Ramos (cell line): ENCODE results near the gene C1orf174.

Source experiments
- in situ Hi-C: fragments of 300-500 bp; cut with MboI; formaldehyde crosslinking; loops from one replicate; pipeline ENCODE4 v1.14.3; 2022; ENCODE audit warnings: low sequenced_read_pairs; ENCODE audit not compliant: unreplicated experiment

Gene C1orf174

GRCh38 chr1:3880429-3881192, 19.5 kb downstream of the C1orf174 start:
- in situ Hi-C loops = no loop called here

- in situ Hi-C loops = no loop called here
These were observed 20.2 kb downstream of the C1orf174 start for GRCh38 chr1:3879787-3880428.

DNA sequence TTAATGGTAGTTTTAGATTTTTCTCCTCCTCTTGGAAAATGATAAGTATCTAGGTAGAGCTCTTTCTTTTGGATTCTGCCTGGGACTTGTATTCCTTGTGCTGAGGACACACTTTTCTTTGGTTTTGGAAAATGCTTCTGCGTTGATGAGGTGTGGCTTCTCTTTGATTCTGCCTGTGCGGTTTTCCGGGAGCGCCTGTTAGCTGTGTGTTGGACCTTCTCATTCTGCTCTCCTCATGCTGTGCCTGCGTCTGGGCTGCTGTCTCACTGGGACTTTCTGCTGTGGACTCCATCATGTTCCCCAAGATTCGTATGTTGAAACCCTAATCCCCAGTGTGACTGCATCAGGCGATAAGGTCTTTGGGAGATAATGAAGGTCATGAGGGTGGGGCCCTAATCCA, 21.0 kb downstream of the C1orf174 start:
- in situ Hi-C loops = no loop called here

GRCh38 chr1:3876716-3877115, 23.4 kb downstream of the C1orf174 start:
- in situ Hi-C loops = no loop called here

- in situ Hi-C loops = no loop called here
These were observed 25.3 kb downstream of the C1orf174 start for GRCh38 chr1:3874736-3875135.

DNA sequence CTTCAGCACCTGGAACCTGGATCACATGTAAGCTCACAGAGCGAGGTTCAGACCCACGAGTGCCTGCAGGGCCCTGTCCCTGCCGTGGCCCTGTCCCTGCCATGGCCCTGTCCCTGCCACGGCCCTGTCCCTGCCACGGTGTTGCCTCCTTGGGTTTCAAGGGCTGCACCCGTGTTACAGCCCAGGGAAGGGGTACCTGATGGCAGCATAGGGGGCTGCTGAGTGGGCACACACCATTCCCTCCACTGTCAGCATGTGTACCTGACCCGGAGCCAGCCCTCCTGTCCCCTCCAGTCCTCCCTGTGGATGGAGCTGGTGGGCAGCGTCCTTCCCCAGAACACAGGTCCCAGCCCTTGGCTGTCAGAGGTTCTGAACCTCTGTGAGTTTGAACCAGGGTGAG, 27.5 kb downstream of the C1orf174 start:
- in situ Hi-C loops = no loop called here

DNA sequence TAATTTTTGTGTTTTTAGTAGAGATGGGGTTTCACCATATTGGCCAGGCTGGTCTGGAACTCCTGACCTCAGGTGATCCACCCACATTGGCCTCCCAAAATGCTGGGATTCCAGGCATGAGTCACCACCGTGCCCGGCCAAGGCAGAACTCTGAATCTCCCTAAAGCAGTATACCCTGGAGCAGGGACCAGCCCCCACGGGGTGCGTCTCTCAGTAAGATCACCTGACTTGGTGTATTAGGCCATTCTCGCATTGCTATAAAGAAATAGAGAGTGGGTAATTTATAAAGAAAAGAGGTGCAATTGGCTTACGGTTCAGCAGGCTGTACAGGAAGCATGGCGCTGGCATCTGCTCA, 28.6 kb downstream of the C1orf174 start:
- in situ Hi-C loops = no loop called here

DNA sequence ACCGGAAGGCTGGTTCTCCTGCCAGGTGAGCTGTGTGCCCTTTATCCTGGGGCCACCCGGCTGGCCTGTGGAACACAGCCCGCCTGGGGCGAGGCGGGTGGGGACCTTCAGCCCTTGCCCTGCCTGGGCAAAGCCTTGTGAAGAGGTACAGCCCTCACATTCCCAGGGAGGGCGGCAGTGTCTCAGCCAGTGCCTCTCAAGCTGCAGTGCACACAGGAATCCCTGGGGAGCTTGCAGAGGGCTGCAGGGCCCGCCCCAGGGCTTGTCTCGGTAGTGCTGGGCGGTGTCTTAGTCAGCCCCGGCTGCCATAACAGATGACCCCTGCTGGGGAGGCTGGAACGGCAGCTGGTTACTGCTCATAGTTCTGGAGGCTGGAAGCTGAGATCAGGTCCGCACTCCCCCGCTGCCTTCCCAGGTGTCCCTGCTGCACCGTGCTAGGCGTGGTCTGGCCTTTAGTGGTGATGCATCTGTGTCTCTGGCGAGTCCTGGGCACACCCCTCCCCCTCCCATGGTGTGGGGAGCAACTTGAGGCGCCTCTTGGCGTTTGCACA, 30.2 kb downstream of the C1orf174 start:
- in situ Hi-C loops = no loop called here

- in situ Hi-C loops = no loop called here
These were observed 31.5 kb downstream of the C1orf174 start for GRCh38 chr1:3868464-3869006.

- in situ Hi-C loops = no loop called here
These were observed 34.4 kb downstream of the C1orf174 start for GRCh38 chr1:3865606-3866160.

DNA sequence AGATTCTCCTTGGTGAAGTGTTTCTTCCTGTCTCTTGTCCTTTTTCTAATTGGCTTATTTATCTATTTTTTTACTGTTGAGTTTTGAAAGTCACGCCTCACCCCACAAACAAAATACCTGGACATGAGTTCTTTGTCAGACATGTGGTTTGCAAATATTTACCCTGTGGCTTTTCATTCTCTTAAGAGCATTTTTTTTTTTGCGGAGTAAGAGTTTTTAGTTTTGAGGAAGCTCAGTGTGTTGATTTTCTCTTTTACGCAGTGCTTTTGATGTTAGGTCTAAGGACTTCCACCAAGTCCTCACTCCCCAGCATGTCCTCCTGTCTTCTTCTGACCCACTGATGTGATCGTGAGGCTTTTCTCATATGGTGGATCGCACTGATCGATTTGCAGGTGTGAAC, 35.2 kb downstream of the C1orf174 start:
- in situ Hi-C loops = no loop called here

- in situ Hi-C loops = no loop called here
These were observed 36.7 kb downstream of the C1orf174 start for GRCh38 chr1:3863231-3863935.

GRCh38 chr1:3858231-3858981, 41.7 kb downstream of the C1orf174 start:
- in situ Hi-C loops = no loop called here

DNA sequence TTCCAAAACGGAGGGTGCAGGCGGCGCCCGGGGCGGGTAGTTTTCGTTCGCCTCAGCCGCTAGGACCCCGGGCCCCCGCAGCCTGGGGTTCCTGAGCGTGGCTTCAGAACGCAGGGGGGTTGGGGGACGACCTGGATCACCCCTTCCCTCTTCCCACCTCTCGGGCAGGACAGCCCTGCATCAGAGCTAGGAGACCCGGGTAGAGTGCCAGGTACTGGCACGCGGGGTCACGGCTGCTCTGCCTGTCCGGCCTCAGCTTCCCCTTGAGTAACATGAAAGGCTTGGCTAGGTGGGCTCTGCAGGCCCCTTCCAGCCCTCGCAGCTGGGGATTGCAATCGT, 42.3 kb downstream of the C1orf174 start:
- in situ Hi-C loops = no loop called here

DNA sequence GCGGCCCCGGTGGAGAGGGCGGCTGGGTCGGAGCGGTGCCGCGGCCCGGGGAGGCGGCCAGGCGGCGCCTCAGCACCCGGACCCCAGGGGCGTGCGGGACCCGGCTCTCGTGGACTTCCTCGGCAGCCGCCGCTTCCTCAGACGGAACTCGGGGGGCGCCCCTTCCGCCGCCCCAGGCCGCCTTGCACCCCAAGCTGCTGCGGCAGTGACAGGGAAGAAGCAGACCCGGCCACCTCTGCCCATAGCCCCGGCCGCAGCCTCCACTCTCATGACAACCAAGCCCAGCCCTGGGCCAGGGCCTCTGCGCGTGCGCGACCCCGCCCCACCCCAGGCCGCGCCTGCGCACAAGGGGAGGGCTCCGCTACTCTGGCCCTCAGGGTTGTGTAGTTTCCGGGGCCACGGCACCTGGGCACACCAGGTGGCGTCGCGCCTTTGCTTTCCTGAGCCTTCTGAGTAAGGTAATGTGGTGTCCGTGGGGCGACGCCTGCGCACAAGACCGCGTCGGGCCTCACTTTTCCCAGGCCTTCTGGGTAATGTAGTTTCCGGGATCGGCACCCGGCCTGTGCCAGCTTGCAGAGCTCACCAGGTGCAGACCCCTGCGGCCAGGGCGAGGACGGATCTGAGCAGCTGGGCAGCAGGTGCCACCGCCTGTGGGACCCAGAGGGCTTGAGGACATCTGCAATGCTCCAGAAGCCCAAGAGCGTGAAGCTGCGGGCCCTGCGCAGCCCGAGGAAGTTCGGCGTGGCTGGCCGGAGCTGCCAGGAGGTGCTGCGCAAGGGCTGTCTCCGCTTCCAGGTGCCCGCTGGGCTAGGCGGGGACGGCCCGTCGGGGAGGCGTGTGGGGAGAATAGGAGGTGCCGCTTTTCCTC, 42.9 kb downstream of the C1orf174 start, which contains the start of the genes CEP104 and DFFB:
TSS of gene CEP104 (minus strand) at position 289 of the 868 bp plus-strand sequence. CDS start 4,804 bp downstream, outside the sequence.
TSS of gene DFFB (plus strand) at position 554 of the 868 bp plus-strand sequence. CDS start at position 682, 128 bp downstream.
- in situ Hi-C loops = no loop called here

DNA sequence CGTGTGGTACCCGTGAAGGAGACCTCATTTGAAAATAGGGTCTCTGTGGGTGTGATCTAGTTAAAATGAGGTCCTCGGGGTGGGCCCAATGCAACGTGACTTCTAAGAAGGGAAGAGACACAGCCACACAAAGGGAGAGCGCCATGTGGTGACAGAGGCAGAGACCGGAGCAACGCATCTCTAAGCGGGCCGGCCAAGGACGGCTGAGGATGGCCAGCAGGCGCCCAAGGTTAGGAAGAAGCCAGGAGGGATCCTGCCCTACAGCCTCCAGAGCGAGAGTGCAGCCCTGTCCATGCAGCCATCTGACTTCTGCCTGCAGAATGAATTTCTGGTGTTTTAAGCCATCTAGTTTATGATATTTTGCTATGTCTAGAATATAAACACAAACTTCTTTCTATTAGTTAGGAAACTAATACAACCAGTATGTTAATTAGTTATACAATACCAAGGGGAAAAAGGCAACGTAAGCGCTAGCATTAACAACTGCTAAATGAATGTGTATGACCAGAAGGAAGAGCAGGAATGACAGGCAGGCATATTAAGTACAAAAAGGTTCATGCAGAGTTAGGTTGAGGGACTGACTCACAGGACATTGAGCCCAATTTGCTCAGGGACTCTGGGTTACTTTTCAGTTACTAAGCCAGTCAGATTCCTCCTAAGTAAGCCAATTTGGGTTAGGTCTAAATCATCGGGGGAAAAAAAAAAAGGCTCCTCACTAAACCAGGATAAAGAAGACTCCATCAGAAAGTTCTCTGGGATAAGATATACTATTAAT, 47.2 kb downstream of the C1orf174 start:
- in situ Hi-C loops = no loop called here

- in situ Hi-C loops = no loop called here
These were observed 48.0 kb downstream of the C1orf174 start for GRCh38 chr1:3852091-3852490.

DNA sequence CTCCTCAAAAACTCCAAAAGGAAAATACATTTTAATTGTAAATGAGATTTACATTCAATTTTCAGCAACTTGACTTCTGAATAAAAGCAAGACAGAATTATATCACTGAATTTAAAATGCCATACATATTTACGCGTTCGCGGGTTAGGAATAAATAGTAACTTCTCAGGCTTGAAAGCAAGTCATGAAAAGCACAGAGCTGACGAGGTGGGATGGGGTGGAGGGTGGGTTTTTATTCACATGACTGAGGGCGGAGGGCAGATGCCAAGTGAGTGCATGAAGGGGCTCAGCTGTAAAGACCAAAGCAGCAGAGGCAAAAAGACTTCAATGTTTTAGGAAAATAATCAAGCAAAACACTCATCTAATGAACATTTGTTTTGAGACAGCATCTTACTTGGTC, 48.8 kb downstream of the C1orf174 start:
- in situ Hi-C loops = no loop called here
